ENCODE results near the gene DHRS7. TPM values are rescaled to one million over a fixed set of nuclear protein-coding genes. Genes with fewer than 3 reads are reported as not detected.

Gene DHRS7, protein sequence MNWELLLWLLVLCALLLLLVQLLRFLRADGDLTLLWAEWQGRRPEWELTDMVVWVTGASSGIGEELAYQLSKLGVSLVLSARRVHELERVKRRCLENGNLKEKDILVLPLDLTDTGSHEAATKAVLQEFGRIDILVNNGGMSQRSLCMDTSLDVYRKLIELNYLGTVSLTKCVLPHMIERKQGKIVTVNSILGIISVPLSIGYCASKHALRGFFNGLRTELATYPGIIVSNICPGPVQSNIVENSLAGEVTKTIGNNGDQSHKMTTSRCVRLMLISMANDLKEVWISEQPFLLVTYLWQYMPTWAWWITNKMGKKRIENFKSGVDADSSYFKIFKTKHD
- total RNA-seq: 69.7 and 81.9 TPM in 2 replicates

GRCh38 chr14:60164712-60165546 is at the start of gene DHRS7:
DHRS7 (minus strand) TSS chr14:60165398; CDS start chr14:60165309, 89 bp downstream.

Other genes with a start within 250 kb of the DHRS7 start
- gene LRRC9, start 245.3 kb downstream of the DHRS7 start, total RNA-seq: not detected in 2 replicates
- 65.4 and 69.3 TPM in 2 replicates for gene PCNX4, start 73.5 kb downstream of the DHRS7 start, total RNA-seq
- gene PPM1A, start 83.8 kb upstream of the DHRS7 start, total RNA-seq: 15.9 and 34.9 TPM in 2 replicates